ES-I3 (cell line): ENCODE results near the gene NIT2.

Experiments
- H3K36me3 ChIP-seq: 2 replicates; pipeline ENCODE4 v1.6.1; 2013; ENCODE audit warnings: mild to moderate bottlenecking, low read length, control low read depth, moderate library complexity; ENCODE audit not compliant: insufficient read depth
- H3K4me1 ChIP-seq: 2 replicates; pipeline ENCODE4 v1.6.1; 2013; ENCODE audit warnings: mild to moderate bottlenecking, control low read depth, low read length; ENCODE audit not compliant: insufficient read depth
- H3K9ac ChIP-seq: 2 replicates; pipeline ENCODE4 v1.6.1; 2013; ENCODE audit warnings: low read depth, mild to moderate bottlenecking, low read length, moderate library complexity
- H3K9me3 ChIP-seq: 2 replicates; pipeline ENCODE4 v1.6.1; 2013; ENCODE audit warnings: mild to moderate bottlenecking, low read length, moderate library complexity; ENCODE audit not compliant: control insufficient read depth, insufficient read depth

The NIT2 gene

DNA sequence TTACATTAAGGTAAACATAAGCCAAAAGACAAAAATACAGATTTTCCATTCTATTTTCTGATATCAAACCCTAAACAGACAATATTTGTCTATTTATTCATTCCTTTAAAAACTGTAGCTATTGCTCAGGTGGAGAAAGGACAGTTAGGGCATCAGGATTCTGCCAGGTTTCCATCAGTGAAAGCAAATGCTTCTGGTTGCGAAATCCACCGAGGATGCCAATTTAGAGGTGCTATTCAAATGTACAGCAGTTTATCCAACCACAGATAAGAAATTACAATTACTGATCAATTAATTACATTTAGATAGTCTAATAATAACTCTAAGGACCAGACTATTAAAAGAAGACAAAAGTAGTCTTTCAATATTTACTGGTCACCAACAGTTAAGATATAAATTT, 62.4 kb downstream of the NIT2 start:
- no peak overlapping the region for H3K9ac ChIP-seq
- H3K4me1 ChIP-seq: peaks cover 5% of the 10 kb centered on the region; the same call in 1 of the 2 replicates
- H3K36me3 ChIP-seq: no peaks in the 10 kb centered on the region
- H3K9me3 ChIP-seq: no peaks in the 10 kb centered on the region

DNA sequence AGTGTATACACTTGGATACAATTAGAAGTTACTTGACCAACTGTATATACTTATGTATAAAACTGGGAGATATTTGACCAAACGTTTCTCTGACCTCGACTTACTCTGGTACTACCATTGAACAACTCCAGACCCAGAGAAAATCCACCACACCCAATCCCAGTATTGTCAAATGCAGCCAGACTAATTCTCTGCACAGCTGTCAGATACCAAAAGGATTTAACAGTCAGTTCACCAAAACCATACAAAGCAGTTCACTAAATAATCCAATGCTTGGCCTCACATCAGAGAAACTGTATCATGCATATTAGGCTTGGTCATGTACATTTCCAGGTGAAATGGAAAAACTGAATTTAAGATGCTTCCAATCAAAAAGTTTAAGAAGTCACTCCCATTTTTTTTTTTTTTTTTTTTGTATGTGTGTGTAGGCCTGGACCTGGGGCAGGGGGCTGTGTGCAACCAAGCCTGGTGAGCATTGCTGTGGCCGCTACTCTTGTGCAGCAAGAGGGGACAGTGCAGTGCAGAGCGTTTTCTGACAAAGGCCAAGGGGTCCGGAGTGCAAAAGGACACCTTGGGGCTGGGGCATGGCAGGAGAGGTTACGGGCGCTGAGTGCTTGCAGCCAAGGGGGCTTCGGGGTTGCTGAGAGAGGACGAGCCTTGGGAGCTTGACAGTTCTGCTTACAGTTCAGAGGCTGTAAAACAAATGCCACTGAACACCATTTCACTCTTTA, 64.9 kb downstream of the NIT2 start:
- Histone ChIP-seq H3K9me3 (no peaks in the 10 kb centered on the region), H3K9ac (peak overlapping the region; percentile 95; the same call in 1 of the 2 replicates), H3K36me3 (no peaks in the 10 kb centered on the region), H3K4me1 (peaks cover 5% of the 10 kb centered on the region; the same call in 1 of the 2 replicates)

DNA sequence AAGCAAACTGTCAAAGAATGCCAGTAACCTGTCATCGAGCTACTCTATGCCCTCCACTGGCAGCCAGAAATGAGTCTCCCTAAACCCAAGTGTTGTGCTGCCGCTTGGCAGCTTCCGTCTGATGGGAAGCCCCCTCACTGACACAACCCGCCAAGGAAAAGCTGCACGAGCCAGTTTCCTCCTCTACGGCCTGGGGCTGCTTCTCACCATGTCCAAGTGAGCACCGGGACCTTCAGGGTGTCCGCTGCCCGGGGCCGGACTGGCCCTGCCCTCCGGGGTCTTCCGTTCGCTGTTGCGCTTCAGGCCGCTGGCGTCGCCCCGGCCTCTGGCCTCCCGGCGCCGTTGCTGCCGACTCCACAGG, 65.8 kb downstream of the NIT2 start:
- Histone ChIP-seq H3K9ac (peak overlapping the region; percentile 95), H3K4me1 (peaks cover 5% of the 10 kb centered on the region; the same call in 1 of the 2 replicates), H3K36me3 (no peaks in the 10 kb centered on the region), H3K9me3 (no peaks in the 10 kb centered on the region)

GRCh38 chr3:100400780-100401673, 66.5 kb downstream of the NIT2 start, which contains the start of the genes LNP1 and TOMM70:
TSS of gene LNP1 (plus strand) at chr3:100401539. CDS start at chr3:100429730, 28,191 bp downstream.
TSS of gene TOMM70 (minus strand) at chr3:100401089. CDS start at chr3:100400949, 140 bp downstream.
- Histone ChIP-seq H3K9me3 (no peaks in the 10 kb centered on the region), H3K4me1 (peaks cover 5% of the 10 kb centered on the region; the same call in 1 of the 2 replicates)

DNA sequence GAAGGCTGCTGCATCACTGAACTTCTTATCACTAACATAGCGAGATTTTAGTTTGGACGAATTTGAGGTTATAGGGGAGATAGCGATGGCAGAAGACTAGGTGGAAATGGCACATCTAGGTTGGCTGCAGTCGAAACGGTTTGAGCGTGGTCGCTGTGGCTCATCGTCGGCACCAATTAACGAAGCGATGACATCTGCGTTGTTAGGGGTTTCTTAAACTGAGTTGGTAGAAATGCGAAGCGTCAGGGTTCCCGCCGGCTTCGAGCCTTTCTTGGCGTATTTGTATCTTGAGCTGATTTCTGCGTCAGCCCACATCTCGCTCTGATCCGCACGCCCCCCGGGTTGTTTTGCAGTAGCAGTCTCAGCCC, 67.1 kb downstream of the NIT2 start:
- H3K4me1 ChIP-seq: peaks cover 5% of the 10 kb centered on the region; the same call in 1 of the 2 replicates
- H3K9ac ChIP-seq: peak overlapping the region; percentile 95
- H3K9me3 ChIP-seq: no peaks in the 10 kb centered on the region
- no peaks in the 10 kb centered on the region for H3K36me3 ChIP-seq

More at GRCh38 chr3:100400780-100401673, 66.5 kb downstream of the NIT2 start, which contains the start of the genes LNP1 and TOMM70:
- Histone ChIP-seq H3K36me3 (no peaks in the 10 kb centered on the region), H3K9ac (peak within 1 kb of the TSS; percentile 95)

DNA sequence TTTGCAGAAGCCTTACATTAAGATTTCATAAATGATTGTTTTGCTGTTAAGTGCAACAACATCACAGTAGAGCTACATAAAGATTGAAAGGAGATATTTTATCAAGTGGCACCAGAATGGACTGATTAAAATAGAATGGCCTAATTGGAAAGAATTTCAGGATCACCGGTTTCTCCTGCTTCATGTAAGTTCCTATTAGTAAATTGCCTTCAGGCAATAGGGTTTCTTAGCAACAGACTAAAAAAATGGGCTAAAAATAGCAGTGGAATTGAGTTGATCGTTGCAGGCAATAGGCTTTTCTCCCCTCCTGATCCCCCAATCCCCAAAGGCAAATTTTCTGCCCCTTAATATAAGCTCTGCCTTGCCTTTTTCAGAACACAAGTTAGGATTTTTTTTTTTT, 67.7 kb downstream of the NIT2 start:
- peak overlapping the region; percentile 95 for H3K9ac ChIP-seq
- H3K9me3 ChIP-seq: no peaks in the 10 kb centered on the region
- H3K36me3 ChIP-seq: no peaks in the 10 kb centered on the region
- H3K4me1 ChIP-seq: peaks cover 5% of the 10 kb centered on the region; the same call in 1 of the 2 replicates

DNA sequence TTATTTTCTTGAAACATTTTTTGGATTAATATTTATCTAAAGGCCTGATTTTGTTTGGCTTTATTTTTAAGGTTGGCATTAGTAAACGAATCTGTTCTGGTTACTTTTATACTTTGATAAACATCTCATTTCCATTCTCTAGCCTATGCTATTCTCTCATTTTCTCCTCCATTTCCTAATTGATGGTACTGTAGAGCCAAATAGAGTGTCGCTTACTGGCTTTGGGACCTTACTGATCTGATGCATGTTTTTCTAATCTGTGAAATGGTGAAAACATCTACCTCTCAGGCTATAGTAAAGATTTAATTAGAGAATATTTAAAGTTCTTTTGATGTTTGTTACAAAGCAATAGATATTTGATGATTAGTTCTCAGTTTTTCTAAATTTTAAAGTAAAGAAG, 68.3 kb downstream of the NIT2 start:
- H3K36me3 ChIP-seq: no peaks in the 10 kb centered on the region
- peaks cover 5% of the 10 kb centered on the region; the same call in 1 of the 2 replicates for H3K4me1 ChIP-seq
- no peaks in the 10 kb centered on the region for H3K9me3 ChIP-seq
- H3K9ac ChIP-seq: peak overlapping the region; percentile 95

- H3K4me1 ChIP-seq: peaks cover 5% of the 10 kb centered on the region; the same call in 1 of the 2 replicates
- peak overlapping the region; percentile 95 for H3K9ac ChIP-seq
- H3K36me3 ChIP-seq: no peaks in the 10 kb centered on the region
- H3K9me3 ChIP-seq: no peaks in the 10 kb centered on the region
Measured at GRCh38 chr3:100403362-100404249, 69.0 kb downstream of the NIT2 start.

DNA sequence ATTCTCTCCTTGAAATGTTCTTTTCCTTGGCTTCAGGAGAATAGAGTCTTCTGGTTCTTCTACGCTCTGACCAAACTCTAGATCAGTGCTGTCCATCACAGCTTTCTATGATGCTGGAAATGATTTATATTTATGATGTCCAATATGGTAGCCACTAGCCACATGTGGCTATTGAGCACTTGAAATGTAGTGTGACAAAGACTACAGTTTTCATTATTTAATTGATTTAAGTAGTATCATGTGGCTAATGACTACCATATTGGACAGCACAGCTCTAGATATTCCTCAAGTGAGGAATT, 69.6 kb downstream of the NIT2 start:
- H3K9me3 ChIP-seq: no peaks in the 10 kb centered on the region
- no peaks in the 10 kb centered on the region for H3K36me3 ChIP-seq
- peak overlapping the region; percentile 95; the same call in 1 of the 2 replicates for H3K9ac ChIP-seq
- peaks cover 5% of the 10 kb centered on the region; the same call in 1 of the 2 replicates for H3K4me1 ChIP-seq

- Histone ChIP-seq H3K9me3 (peaks cover 2% of the 10 kb centered on the region; the same call in 1 of the 2 replicates), H3K4me1 (peaks cover 5% of the 10 kb centered on the region; the same call in 1 of the 2 replicates), H3K9ac (no peak overlapping the region), H3K36me3 (peaks cover 4% of the 10 kb centered on the region; the same call in 1 of the 2 replicates)
Measured at GRCh38 chr3:100407164-100407563, 72.6 kb downstream of the NIT2 start.

DNA sequence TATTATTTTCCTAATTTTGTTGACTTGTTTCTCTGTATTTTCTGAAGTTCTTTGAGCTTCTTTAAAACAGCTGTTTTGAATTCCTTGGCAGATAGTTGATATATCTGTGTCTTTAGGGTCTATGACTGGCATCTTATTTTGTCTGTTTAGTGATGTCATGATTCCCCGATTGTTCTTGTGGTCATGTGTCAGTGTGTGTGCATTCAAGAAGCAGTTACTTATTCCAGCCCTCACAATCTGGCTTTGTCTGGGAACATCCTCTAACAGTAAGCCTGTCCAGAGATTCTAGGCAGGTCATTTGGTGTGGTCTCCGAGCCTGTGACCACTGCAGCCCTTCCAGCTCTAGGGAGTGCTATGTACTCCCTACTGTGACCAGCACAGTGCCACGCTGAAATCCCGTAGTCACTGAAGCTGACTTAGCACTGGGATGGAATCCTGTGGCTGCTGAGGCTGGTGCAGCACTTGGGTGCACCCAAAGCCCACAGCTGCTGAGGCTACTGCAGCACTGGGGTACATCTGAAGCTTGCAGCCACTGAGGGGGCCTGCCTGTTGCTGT, 73.5 kb downstream of the NIT2 start:
- Histone ChIP-seq H3K9ac (no peak overlapping the region), H3K4me1 (peaks cover 6% of the 10 kb centered on the region; the same call in 1 of the 2 replicates), H3K9me3 (peaks cover 2% of the 10 kb centered on the region; the same call in 1 of the 2 replicates), H3K36me3 (peaks cover 4% of the 10 kb centered on the region; the same call in 1 of the 2 replicates)
